Nephron progenitor cell (in vitro differentiated cells): Measurements from ENCODE around the gene TYW1B.
"Not testable (repeated sequence)": the region's sequence is repeated elsewhere in the genome, so short reads cannot be mapped to it uniquely, and the experiment has no call there.

Source experiments
- DNase-seq: peaks from one replicate; pipeline ENCODE4 v3.0.0; 2021
- H3K27ac Mint-ChIP-seq: 2 replicates; pipeline ENCODE4 v1.8.0; 2021; ENCODE audit warnings: mild to moderate bottlenecking, moderate library complexity, mixed read lengths
- H3K27me3 Mint-ChIP-seq: 2 replicates; pipeline ENCODE4 v1.8.0; 2021; ENCODE audit warnings: mild to moderate bottlenecking, low read depth, mixed read lengths; ENCODE audit not compliant: poor library complexity
- H3K36me3 Mint-ChIP-seq: 2 replicates; pipeline ENCODE4 v1.8.0; 2021; ENCODE audit warnings: low read depth, mixed read lengths
- H3K4me1 Mint-ChIP-seq: 2 replicates; pipeline ENCODE4 v1.8.0; 2021; ENCODE audit warnings: mixed read lengths
- H3K4me3 Mint-ChIP-seq: 2 replicates; pipeline ENCODE4 v1.8.0; 2021; ENCODE audit warnings: mild to moderate bottlenecking, moderate library complexity, mixed read lengths
- H3K9me3 Mint-ChIP-seq: 2 replicates; pipeline ENCODE4 v1.8.0; 2021; ENCODE audit warnings: mild to moderate bottlenecking, moderate library complexity, mixed read lengths
- CTCF ChIP-seq: fragments of 200-600 bp; sonication (generic); IDR thresholded peaks from 2 replicates; pipeline ENCODE4 v1.5.0; 2021; ENCODE audit warnings: antibody characterized with exemption

Gene TYW1B

GRCh38 chr7:72538147-72538546 is 289.9 kb downstream of the TYW1B start:
- Mint-ChIP-seq H3K9me3 (no peaks in the 10 kb centered on the region), H3K36me3 (no peaks in the 10 kb centered on the region), H3K27me3 (no peaks in the 10 kb centered on the region), H3K4me3 (no peak overlapping the region), H3K4me1 (peaks cover 19% of the 10 kb centered on the region), H3K27ac (peak overlapping the region; percentile 50)
- TF ChIP-seq CTCF, result no peak
- DNase-seq, result no peak

- DNase-seq, H3K36me3 Mint-ChIP-seq, H3K9me3 Mint-ChIP-seq, H3K4me3 Mint-ChIP-seq, H3K27ac Mint-ChIP-seq, H3K27me3 Mint-ChIP-seq: not testable (repeated sequence)
- H3K4me1 Mint-ChIP-seq, result peaks cover 14% of the 10 kb centered on the region
These were observed 292.0 kb downstream of the TYW1B start for GRCh38 chr7:72536038-72536437.

GRCh38 chr7:72531048-72531447 is 297.0 kb downstream of the TYW1B start:
- not testable (repeated sequence) for DNase-seq, H3K36me3 Mint-ChIP-seq, H3K4me1 Mint-ChIP-seq, H3K27ac Mint-ChIP-seq, H3K9me3 Mint-ChIP-seq, H3K27me3 Mint-ChIP-seq, H3K4me3 Mint-ChIP-seq
